ENCODE data around the gene CCNY.

Gene CCNY

GRCh38 chr10:35567951-35568350, 231.6 kb downstream of the CCNY start:
- FAIRE-seq: no peak

GRCh38 chr10:35568483-35569015, 232.2 kb downstream of the CCNY start:
- no peak for FAIRE-seq

- no peak for FAIRE-seq
Measured at GRCh38 chr10:35569111-35569707, 232.9 kb downstream of the CCNY start.

- FAIRE-seq: no peak
Measured at GRCh38 chr10:35569836-35570235, 233.5 kb downstream of the CCNY start.

- FAIRE-seq: no peak
Measured at GRCh38 chr10:35570397-35570796, 234.1 kb downstream of the CCNY start.

GRCh38 chr10:35572583-35572982, 236.3 kb downstream of the CCNY start:
- no peak for FAIRE-seq

GRCh38 chr10:35573796-35574195, 237.5 kb downstream of the CCNY start:
- no peak for FAIRE-seq

- FAIRE-seq: no peak
Measured at GRCh38 chr10:35574924-35575352, 238.6 kb downstream of the CCNY start.

GRCh38 chr10:35575640-35576039, 239.3 kb downstream of the CCNY start:
- no peak for FAIRE-seq

- no peak for FAIRE-seq
Measured at GRCh38 chr10:35576730-35577129, 240.4 kb downstream of the CCNY start.

GRCh38 chr10:35577926-35578617, 241.8 kb downstream of the CCNY start:
- FAIRE-seq: no peak

GRCh38 chr10:35578618-35578956, 242.3 kb downstream of the CCNY start:
- FAIRE-seq: no peak

GRCh38 chr10:35579116-35579515, 242.8 kb downstream of the CCNY start:
- no peak for FAIRE-seq

GRCh38 chr10:35579726-35580422, 243.6 kb downstream of the CCNY start:
- no peak for FAIRE-seq

- FAIRE-seq: no peak
Measured at GRCh38 chr10:35580423-35580770, 244.1 kb downstream of the CCNY start.

- no peak for FAIRE-seq
Measured at GRCh38 chr10:35581655-35582054, 245.3 kb downstream of the CCNY start.

- no peak for FAIRE-seq
Measured at GRCh38 chr10:35584946-35585345, 248.6 kb downstream of the CCNY start.

- no peak for FAIRE-seq
Measured at GRCh38 chr10:35585356-35585755, 249.0 kb downstream of the CCNY start.

GRCh38 chr10:35585903-35586535, 249.7 kb downstream of the CCNY start:
- no peak for FAIRE-seq

GRCh38 chr10:35588836-35589235, 252.5 kb downstream of the CCNY start:
- FAIRE-seq: no peak

GRCh38 chr10:35592441-35592840, 256.1 kb downstream of the CCNY start:
- no peak for FAIRE-seq

- FAIRE-seq: no peak
Measured at GRCh38 chr10:35594115-35595079, 258.1 kb downstream of the CCNY start.
